Ramos (cell line): Measurements from ENCODE around the gene UNC50.

Source experiments
- in situ Hi-C: fragments of 300-500 bp; cut with MboI; formaldehyde crosslinking; loops from one replicate; pipeline ENCODE4 v1.14.3; 2022; ENCODE audit warnings: low sequenced_read_pairs; ENCODE audit not compliant: unreplicated experiment

UNC50 gene, protein sequence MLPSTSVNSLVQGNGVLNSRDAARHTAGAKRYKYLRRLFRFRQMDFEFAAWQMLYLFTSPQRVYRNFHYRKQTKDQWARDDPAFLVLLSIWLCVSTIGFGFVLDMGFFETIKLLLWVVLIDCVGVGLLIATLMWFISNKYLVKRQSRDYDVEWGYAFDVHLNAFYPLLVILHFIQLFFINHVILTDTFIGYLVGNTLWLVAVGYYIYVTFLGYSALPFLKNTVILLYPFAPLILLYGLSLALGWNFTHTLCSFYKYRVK

DNA sequence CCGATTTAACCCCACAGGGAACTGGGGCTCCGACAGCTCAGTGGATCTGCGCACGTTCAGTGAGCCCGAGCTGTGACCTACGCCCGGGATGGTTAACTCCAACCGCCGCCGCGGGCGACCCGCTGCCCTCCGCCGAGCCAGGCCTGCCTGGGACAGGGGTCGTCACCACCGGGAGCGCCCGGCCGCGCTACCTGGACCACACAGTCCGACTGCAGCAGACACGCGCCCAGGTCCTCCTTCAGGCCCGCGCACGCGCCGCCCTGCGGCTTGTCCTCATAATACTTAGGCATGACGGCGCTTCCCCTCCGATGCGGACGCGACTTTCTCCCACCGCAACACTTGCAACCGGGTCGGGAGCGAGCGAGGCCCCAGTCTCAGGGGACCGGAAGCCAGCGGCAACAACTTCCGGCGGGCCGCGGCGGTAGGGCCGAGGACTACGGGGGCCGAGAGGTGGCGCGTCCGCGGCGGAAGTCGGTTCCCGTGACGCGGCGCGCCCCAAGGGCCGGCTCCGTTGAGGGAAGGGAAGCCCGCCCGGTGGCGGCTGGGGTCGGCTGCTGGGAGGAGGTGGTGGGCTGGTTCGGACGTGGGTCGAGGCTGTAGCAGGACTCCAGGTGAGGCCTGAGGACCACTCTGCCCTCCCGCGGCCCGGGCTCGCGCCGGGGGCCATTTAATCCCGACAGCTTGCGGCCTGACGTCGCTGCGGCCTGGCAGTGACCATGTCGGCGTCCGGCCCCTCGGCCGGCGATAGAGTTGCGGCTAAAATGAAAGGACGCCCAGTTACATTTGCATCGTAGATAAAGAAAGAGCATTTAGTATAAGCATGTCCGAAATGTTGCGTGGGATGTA lies at the start of gene UNC50, which contains the start of gene COA5:
Gene UNC50 (plus strand): TSS at position 474 of the 846 bp plus-strand sequence. CDS start 1,171 bp downstream, outside the sequence.
Gene COA5 (minus strand): TSS at position 397 of the 846 bp plus-strand sequence. CDS start 107 bp downstream, at position 290.
- in situ Hi-C loops = loop anchor here (10.0 kb wide), 1 partner anchor 194 kb away; no protein-coding TSS in a partner anchor

DNA sequence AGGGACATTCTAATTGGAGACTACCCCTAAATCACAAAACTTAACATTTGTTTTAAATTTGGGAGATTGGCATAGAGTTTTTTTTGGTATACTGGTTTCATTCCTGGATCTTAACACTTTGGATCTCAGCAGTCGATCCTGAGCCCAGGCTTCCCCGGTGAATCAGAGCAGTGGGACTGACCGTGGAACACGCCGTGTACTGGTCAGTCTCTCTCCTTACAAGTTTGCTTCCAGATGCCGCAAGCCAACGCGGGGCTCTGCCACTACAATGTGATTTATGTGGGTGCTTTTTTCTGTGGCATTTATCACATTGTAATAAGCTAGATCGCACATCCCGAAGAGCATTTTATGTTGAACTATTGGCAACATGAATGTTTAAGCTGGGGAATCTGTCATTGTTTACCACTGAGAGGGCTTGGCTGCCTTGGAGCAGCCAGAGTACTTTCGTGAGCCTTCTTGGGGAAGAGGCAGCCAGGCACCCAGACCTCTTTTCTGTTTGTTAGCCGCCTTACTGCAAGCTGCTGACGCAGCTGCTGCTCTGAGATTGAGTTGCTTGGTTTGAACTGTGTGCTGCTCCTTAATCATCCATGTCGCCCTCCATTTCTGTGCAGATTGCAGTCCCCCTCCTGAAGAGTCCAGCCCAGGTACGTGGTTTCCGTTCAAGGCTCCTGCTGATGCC lies 49.4 kb upstream of the UNC50 start:
- in situ Hi-C loops = no loop called here

DNA sequence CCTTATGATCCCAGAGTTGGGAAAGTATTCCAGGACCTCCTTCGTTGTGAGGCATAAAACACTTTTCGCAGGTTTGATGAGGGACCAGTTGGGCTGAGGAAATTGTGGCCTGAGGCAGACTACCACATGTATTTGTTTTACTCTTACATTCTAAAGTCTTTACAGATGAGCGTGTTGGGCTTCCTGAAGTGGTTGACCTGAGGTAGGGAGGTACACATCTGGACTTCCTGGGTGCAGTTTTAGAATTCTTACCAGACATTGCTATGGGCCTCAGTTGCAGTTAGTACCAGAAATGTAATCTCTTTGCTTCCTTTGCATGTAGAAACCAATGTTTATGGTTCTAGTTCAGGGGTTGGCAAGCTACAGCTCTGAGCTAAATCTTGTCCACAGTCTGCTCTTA lies 48.8 kb upstream of the UNC50 start:
- in situ Hi-C loops = no loop called here

DNA sequence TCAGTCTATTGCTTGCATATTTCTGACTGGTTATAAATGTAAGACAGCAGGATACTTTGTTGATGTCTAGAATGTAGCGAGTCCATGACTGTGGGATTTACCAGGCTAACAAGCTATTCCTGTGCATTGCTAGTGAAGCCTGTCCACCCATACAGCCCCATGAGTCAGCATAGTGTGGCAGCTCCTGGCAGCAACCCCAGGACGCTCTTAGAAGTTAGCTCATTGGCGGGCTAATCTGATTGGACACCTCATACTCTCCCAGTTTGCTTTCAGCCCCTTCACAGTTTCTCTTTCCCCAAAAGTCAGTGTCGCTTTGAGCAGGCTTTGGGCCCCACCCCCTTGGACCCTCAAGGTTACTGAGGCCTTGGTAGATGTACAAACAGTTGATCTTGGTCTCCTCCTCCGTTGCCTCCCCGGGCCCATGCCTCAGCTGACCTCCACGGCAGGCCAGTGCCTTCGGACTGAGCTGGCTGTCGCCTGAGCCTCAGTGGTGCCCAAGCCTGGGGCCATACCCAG lies 48.1 kb upstream of the UNC50 start:
- in situ Hi-C loops = no loop called here

DNA sequence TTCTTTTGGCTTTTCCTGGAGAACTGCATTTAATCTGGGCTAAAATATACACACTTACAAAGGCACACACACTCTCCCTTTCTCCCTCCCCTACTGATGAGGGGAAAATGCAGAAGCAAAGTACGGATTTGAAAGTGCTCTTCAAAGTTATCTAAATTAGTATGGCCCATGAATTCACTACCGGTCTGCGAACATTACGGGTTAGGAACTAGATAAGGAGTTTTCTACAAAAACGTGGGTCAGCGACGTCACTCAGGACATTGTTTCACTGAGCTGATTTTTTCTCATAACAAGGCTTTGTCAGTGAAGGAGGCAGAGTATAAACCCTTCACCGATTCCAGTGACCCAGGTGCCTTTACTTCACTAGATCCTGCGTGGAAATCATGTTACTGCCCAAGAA lies 47.4 kb upstream of the UNC50 start:
- in situ Hi-C loops = no loop called here

DNA sequence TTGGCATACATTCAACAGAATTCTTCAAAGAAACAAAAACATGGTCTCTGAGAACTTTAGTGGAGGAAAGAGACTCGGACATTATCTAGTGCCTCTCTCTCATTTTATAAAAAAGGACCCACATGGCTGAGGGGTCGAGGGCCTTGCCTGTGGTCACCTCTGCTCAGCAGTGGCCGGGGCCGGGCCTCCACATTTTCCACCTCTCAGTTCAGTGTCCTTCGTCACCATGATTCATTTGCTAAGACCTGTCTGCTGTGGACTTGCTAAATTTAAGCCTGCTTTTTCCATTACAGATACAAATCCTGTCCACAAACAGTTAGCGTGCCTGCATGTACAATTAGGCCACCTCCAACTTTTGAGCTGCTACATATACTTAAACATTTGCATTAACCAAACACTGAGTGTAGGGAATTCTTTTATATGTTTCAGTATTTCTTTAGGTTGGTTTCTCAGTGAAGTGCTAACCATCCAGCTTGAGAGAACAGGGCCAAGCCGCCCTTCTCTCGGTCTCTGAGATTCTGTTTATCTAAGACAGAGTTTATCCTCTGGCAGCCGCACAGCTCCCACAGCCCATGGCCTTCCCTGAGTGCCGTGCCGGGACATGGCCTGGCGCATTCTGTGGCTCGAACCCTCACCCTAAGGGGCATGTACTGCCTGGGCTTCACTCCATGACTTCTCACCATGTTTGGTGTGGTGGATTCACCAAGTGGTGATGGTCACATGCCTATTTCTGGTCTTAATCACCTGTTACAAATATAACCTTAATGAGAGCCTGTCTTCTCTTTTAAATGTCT lies 46.3 kb upstream of the UNC50 start:
- in situ Hi-C loops = no loop called here

DNA sequence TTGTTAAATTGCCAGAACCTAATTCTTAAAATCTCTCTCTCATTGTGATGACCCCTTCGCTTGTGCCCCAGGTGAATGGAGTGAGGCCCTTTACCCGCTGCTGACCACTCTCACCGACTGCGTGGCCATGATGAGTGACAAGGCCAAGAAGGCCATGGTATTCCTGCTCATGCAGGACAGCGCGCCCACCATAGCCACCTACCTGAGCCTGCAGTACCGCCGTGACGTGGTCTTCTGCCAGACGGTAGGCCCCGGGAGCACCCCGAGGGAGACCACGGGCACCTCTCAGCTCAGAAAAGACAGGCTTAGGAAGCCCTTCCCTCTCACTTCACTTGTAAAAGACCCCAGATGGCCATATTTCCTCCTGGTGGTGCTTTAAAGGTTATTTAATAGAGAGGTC lies 45.0 kb upstream of the UNC50 start:
- in situ Hi-C loops = no loop called here

DNA sequence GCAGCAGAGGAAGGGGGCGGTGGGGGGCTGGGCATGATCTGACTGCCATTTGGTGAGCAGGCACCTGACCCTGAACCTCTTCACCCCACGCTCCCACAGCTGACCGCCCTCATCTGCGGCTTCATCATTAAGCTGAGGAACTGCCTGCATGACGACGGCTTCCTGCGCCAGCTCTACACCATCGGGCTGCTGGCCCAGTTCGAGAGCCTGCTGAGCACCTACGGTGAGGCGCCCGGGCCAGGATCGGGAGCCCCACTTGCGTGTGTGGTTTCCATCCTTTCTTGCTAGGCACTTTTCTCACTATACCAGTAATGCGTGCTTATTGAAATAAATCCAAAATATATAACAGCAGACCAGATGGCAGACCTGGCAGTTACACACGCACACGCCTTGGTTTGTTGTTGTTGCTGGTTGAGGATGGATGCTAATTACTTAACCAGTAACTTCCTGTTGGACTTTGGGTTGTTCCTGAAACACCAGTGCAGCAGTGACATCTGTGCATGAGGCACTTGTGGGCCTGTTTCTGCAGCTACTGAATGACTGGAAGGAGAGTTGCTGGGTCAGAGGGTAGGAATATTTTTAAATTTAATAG lies 43.8 kb upstream of the UNC50 start:
- in situ Hi-C loops = no loop called here

DNA sequence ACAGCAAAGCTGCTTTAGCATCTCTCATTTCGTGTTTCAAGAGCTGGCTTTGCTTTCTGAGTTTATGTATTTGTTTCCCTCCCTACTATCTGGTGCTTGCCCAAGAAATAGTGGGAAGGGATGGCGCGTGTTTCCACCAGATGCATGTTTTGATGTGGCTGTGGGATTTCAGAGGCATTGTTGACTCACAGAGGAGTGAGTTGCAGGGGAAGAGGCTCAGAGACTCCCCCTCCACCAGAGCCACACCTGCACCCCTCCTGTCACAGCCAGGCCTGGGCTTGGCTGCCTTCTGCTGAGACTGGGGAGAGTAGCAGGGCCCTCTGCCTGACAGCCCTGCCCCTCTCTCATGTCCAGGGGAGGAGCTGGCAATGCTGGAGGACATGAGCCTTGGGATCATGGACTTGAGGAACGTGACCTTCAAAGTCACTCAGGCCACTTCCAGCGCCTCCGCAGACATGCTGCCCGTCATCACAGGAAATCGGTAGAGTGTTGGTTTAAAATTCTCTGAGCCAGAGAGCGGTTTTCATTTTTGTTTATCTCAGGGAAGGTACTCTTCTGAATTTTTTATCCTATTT lies 43.0 kb upstream of the UNC50 start:
- in situ Hi-C loops = no loop called here

DNA sequence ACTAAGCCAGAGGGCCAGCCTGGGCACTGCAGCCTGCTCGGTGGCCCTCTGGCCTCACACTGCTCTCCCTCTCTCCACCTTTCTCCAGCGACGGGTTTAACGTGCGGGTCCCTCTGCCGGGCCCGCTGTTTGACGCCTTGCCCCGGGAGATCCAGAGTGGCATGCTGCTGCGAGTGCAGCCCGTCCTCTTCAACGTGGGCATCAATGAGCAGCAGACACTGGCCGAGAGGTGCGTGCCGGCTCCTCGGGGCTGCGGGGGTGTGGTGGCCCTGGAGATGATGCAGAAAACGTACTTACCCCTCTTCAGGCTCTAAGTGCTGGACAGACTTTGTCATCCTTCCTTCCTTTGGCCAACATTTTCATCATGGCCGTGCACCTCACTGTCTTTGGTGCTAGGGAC lies 42.4 kb upstream of the UNC50 start:
- in situ Hi-C loops = no loop called here

DNA sequence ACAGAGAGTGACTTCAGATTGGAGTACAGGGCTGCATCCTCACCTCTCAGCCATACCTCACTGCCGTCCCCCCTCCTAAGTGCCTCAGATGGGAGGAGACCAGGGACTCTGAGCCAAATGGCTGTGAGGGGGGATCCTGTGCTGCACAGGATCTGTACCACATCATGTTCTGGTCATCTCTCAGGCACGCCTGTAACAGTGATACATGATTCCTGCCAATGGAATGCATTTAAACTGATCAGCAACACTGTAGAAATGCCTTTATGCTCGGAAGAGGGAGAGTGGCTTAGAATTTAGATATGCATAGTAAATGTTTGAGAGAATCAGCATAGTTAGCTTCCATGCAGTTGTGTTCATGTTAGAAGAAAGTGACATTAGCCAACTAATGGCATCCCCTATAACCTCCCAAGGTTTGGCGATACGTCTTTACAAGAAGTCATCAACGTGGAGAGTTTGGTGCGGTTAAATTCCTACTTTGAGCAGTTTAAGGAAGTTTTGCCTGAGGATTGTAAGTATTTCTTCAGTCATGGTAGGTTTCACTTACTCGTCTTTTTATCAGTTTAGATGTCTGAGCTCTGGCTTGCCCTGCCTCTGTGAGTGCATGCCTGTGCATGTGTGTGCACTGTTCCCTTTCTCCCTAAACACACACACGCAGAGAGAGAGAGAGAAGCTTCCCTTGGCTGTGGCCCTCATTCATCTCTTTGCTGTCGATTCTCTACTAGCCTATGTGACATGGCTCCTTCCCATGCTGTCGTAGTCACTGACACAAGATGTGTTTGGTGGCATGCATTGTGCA lies 40.0 kb upstream of the UNC50 start:
- in situ Hi-C loops = no loop called here

DNA sequence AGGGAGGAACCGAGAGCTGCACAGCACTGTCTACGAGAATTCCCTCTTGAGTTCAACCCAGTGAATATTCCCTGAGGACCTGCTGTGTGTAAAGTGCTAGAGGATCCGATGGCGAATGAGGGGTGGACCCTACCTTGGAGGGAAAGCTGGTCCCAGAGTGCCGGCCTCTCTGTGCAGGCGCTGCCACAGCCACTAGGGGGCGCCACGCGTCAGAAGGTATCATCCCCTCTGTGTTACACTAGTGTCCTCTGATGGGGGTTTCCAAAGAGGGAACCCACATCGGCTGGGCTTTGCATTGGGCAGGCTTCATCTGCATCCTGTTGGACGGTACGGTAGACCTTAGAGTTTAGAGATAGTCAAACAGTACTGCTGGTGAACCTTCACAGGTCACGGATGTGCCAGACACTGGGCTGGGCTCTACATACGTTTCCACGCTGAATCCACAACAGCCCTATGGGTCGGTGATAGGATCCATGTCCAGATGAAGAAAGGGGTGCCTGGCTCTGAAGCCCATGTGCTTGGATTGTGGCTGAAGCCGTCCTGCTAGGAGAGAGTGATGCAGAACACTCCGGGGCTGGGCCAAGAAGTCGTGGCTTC lies 39.1 kb upstream of the UNC50 start:
- in situ Hi-C loops = no loop called here

DNA sequence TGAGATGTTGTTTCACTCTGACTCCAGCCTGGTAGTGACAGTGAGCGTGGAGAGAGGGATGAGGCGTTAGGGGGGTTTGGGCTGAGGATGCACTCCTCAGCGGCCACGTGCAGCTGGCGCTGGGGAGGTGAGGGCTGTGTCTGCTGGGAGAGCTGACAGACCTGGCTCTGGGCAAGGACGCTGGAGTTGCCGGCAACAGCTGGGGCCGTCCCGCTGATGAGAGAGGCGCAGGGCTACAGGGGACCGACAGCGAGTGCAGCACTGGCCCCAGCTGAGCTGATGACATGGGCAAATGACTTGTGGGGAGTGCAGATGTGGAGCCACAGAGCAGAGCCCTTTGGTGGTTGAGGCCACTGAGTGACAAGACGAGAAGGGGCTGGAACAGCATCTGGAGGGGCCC lies 38.5 kb upstream of the UNC50 start:
- in situ Hi-C loops = no loop called here

DNA sequence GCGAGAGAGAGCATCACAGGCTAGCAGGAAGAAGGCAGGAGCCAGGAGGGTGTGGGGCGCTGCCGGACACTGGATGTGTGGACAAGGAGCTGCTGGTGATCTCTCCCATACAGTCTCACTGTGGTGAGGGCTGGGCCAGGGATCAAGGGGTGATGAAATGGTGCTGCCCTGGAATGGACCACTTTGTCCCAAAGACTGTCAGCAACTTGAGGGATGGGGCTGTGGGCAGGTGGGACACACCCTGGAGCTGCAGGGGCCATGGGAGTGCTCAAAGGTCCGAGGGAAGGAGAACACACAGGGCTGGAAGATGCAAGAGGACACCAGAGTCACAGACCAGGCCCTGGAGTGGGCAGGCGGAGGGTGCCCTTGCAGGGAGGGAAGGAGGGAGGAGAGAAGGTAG lies 38.0 kb upstream of the UNC50 start:
- in situ Hi-C loops = no loop called here

DNA sequence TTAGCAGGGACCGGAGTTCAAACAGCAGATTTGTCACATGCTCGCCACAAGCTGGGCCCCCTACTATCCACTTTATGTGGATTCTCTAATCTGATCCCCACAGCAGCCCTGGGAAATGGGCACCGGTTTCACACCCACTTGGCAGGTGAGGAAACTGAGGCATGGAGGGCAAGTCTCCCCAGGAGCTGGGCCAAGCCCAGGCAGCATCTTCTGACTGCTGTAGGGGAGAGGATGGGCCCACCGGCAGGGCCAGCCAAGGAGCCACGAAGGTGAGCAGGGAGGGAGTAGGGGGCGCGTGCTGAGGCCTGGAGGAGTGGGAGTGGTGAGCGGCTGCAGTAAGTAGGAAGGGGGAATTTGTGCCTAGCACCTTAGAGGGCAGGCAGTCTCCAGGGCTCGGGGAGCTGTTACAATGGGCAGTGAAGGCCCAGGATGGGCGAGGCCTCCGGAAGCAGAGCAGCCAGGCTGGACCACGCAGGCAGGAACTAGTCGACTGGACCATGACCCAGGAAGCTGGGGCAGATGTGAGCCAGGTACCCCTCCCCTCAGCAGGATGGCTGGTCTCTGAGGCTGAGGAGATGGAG lies 37.2 kb upstream of the UNC50 start:
- in situ Hi-C loops = no loop called here

DNA sequence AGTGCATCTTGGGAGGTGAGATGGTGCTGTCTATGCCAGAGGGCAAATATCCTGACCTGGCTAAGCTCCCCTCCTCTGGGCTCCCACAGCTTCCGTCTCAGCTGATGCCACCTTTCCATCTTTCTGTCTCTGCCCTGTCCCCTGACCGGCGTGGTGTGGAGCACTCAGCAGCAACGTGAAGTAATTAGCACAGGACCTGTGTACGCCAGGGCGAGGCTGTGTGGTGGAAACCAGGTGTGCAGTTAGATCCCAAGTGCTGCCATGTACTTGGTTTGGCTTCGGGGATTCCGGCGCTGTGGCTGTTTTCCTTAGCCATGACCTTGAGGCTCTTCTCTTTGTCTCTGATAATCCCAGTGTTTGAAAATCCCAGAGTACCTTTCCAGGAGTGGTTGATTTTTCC lies 36.6 kb upstream of the UNC50 start:
- in situ Hi-C loops = no loop called here

DNA sequence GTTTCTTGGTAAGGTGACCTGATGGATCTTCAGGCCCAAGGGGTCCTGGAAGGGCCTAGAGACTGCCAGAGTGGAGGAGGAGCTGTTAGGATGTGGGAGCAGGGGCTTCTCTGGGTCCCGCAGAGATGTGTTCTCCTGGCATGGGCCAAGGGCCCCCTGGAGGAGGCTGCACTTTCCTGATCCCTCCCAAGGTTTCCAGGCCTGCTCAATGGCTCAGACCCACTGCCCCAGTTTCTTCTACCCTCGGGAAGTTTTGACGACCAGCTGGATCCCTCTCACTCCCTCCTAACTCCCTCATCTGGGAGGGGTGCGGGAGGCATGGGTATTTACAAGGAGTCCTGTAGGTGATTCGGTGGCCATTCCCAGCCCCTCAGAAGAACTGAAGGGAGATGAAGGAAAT lies 36.2 kb upstream of the UNC50 start:
- in situ Hi-C loops = no loop called here

DNA sequence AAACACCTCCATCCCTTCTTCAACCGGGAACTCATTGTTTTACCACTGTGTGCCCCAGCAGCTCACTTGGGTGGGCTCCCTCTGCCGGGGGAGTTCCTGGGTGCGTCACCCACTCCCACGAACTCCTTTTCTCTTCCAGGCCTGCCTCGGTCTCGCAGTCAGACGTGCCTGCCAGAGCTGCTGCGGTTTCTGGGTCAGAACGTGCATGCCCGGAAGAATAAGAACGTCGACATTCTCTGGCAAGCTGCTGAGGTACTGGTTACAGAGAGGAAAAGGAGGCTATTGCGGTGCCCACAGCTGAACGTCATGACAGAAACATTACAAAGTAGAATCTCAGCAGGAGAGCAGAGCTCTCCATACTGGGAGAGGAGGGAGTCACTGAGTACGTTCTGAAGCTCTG lies 35.7 kb upstream of the UNC50 start:
- in situ Hi-C loops = no loop called here
